NCI-H1105 (cell line): Measurements from ENCODE around the gene MTG1.
A peak's percentile ranks its signal among the peaks of the same experiment; 100 is the strongest.
"Not testable (repeated sequence)": the region's sequence is repeated elsewhere in the genome, so short reads cannot be mapped to it uniquely, and the experiment has no call there.

Experiments
- DNase-seq: peaks from one replicate; lab custom pipeline; 2025; lab: John Stamatoyannopoulos, UW

Gene MTG1

GRCh38 chr10:133358925-133359310 is 35.0 kb upstream of the MTG1 start:
- no peak for DNase-seq

DNA sequence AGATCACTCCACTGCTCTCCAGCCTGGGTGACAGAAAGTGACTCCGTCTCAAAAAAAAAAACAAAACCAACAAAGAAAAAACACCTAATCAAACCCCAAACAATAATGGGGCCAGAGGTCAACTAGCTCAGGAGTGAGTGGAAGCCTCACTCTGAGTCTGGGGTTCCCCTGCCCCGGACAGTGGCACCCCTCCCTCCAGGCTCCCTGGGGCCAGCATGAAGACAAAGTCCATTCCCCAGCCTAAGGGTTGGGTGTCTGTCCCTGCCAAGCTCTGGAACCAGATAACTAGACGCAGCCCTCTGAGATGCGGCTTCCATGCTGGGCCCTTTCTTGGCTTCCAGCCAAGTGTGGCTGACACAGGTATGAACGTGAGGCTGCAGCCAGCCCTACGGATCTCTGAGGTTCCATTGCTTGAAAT is 34.4 kb upstream of the MTG1 start:
- peak; percentile 44 for DNase-seq

DNA sequence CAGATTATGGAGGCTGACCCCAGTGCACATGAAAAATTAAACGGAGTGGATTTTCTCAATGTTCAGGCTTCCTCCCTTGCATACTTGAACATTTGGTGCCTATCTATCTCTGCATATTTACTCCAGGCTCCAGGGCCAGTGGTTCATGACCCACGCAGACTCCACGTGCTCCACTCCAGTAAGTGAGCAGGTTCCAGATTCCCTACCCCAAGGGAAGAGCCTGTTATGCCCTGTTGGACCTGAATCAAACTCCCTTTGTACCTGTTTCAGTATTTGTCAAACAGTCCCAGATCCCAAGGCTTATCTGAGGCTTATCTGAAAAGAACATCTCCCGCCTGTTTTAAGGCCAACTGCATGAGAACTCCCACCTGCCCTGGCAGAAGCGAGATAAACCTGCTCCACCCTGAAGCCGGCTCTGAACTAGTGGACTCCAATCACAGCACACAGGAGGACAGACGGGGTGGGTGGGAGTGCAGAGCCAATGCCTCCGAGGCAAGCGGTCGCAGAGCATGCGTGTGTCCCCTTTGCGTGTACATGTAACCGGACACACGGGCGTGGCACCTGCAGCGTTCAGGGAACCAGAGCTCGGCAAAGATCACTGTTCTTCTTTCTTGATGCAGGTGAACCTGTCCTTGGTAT is 33.9 kb upstream of the MTG1 start:
- DNase-seq = no peak

DNA sequence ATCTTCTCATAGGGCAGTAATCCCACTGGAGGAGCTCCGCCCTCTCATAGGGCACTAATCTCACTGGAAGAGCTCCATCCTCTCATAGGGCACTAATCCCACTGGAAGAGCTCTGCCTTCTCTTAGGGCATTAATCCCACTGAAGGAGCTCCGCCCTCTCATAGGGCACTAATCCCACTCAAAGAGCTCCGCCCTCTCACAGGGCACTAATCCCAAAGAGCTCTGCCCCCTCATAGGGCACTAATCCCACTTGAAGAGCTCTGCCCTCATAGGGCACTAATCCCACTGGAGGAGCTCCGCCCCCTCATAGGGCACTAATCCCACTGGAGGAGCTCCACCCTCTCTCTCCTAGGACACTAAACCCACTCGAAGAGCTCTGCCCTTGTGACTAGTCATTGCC is 32.7 kb upstream of the MTG1 start:
- no peak for DNase-seq

DNA sequence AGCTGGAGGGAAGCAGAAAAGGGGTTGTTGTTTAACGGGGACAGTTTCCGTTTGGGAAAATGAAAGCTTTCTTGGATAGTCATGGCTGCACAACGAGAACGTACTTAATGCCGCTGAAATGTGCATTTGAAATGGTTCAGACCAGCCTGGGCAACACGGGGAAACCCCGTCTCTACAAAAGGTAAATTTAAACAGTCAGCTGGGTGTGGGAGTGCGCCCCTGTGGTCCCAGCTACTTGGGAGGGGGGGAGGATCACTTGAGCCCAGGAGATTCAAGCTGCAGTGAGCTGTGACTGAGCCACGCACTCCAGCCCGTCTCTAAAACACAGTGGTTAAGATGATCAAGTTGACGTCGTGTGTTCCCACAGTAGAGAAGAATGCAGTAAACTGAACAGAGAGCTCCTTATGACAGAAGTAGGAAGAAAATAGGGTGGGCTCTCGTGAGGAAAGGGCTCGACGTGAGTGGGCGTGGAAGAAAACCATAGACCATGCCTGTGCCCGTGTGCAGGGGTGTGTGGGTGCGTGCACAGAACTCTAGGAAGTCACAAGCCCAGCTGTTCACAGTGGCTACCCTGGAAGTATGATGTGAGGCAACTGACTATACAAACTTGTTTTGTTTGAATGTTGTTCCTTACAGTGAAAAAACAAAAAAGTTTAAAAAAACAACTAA is 32.0 kb upstream of the MTG1 start:
- no peak for DNase-seq

GRCh38 chr10:133362846-133363245 is 31.1 kb upstream of the MTG1 start:
- DNase-seq = no peak

DNA sequence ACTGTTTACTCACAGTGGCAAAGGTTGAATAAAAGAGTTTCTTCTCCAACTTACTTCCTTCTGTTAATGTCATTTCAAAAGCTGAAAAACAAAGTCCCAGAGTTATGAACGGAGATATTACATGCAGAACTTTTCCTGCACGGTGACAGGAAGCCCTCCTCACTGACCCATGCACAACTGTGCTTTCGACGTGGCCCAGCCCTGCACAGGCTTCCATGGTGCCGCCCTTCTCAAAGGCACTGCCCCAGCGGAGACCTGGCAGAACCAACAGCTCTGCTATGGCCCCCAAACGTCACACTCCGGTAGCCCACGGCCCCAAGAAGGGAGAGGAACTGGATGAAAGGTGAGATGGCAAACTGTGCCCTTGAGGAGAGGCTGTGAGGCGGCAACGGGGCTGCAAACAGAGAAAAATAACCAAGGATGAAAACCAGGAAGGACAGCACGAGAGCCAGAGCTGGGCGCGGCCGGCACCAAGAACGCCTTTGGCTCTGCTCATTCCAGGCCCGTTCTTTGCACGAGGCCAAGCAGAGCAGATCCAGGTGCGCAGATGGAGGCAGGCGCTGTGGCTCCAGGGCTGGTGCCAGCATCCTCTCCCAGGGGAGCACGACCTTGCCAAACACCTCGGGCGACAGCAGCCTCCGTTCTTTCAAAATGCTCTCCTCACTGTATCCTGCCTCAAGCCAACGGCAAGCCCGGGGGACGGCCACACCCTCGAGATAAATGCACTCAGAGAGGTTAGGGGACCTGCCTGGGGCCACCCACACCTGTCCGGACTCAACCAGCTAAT is 29.1 kb upstream of the MTG1 start:
- DNase-seq = peak; percentile 45

DNA sequence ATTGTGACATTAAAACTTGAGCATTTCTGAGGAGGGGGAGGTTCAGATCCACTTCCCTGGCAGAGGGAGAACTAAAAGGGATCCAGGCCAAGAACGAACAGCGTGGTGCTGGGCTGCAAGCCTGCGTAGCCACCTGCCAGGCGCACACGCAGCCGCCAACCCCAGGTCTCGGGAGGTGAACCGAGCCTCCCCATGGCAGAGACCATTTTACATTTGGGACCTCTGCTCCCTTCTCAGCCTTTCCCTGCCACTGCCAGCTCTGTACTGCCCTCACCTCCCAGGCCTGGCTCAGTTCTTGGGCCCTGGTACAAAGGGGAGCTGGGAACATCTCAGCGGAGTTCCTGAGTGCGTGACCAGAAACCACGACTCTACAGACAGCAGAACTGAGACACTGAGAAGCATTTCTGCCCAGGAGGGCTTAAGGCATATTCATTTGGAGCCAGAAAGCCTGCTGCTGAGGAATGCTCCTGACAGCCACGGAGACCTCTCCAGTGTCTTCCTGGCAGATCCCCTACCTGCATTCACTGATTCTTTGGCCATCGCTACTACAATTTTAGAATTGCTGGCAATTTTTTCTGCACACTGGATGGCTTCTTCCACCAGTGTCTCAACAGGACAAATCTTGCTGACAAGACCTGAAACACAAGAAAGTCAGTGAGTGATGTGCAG is 28.4 kb upstream of the MTG1 start:
- DNase-seq = no peak

DNA sequence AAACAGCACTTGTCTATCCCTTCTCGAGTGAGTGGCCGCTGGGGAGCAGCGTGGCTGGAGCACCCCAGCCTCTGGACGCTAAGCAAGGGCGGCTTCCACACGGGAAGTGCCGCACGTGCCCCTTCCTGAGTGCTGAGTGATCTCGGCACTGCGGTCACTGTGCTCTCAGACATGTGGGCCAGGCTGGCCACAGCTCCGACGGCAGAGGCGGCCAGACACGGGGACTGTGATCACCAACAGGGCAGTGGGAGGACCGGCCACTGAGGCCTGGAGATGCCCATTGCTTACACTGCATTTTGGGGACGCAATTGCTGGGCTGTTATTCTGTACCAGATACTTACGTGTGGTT is 27.9 kb upstream of the MTG1 start:
- no peak for DNase-seq

- no peak for DNase-seq
Measured at GRCh38 chr10:133366751-133367150, 27.2 kb upstream of the MTG1 start.

DNA sequence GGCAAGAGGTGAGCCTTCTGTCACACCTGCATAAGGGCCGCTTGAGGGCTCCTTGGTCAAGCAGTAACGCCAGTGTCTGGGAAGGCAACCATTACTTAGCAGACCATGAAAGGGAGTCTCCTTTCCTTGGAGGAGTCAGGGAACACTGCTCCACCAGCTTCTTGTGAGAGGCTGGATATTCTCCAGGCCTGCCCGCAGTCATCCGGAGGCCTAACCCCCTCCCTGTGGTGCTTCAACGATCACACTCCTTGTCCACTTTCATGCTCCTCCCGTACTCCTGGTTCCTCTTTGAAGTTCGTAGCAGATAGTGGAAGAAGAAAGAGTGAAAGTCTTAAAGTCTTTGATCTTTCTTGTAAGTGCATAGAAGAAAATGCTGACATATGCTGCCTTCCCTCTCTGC is 26.5 kb upstream of the MTG1 start:
- DNase-seq = not testable (repeated sequence)

- DNase-seq = no peak
Measured at GRCh38 chr10:133368153-133368552, 25.8 kb upstream of the MTG1 start.

DNA sequence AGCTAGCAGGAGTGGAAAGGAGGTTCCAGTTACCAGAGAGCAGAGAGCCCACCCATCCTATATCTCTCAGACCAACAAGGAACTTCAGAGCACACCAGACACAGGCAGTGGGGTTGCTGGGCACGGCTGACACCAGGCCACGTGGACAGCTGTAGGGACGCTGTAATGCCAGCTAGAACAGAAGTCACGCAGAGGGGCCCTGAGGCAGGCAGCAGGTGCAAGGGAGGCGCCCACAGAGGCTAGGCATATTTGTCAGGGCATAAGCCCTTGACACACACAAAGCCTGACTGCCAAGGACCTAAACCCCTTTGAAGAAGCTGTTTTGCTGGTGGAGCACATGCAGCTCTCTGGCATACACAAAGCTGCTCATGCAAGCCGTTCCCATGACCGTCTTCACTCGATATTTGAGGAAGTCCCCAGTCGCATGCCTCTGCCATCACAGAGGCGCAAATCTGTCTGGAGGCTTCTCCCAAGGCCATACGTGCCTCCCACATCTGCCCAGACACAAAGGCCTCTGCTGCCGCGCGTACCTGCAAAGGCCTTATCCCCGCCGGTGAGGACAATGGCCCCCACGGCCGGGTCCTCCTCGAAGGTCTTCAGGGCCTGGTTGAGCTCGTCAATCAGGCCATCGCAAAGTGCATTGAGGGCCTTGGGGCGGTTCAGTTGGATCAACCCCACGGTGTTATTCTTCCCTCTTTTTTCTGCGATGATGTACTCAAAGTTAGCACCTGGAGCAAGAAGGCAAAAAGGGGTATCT is 23.7 kb upstream of the MTG1 start:
- DNase-seq = no peak

DNA sequence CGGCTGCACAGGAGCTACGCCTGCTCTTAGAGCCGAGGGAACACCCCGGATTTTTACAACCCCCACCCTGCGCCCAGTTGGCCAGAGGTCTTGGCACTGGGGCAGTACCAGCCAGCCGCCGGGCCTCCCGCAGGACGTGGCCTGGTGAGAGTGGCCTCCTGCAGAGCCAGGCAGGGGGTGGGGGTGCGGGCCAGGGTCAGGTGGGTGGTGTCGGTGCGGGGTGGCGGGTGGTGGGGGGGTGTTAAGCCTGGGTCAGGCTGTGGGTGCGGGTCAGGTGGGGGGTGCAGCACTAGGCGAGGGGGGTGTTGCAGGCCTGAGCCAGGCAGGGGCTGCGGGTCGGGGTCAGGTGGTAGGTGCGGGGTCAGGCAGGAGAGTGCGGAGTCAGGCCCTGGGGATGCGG is 21.4 kb upstream of the MTG1 start:
- DNase-seq = no peak

DNA sequence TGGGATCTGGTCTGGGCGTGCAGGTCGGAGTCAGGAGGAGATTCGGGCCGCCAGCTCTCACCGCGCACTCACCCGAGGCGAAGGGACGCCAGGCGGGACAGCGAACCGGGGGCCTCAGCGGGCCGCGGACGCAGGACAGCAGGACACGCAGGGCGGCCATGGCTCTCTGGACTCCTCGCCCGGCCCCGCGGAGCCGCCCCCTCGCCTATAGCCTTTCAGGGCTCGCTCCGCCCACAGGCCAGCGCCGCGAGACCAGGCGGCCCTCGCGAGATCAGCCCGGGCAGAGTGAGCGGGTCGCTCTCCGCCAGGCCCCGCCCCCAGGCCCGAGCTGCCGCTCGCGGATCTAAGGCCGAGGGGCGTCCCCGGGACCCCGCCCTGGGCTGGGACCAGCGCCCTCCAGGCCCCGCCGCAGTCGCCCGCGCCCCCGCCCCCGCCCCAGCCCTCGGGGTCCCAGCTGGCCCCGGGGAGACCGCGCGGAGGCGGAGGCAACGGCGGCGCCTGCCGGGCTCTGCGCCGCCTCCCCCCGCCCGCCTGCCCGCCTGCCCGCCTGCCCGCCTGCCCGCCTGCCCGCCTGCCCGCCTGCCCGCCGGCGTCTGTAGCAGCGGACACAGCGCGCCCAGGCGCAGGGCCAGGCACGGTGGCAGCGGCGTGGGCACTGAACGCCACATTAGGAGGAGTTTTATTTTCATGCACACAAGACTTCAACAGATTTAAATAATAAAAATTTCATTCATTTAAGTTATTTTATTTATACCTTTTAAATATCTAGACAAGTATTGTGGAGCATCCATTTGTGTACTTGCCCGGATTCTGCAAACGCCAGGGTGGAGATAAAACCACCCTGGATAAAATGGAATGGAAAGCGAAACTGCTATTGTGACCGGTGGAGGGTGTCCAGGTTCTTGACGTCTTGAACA is 20.5 kb upstream of the MTG1 start, which contains the start of gene ECHS1:
Gene ECHS1, minus strand, starts transcription at position 181 of the 917 bp plus-strand sequence. Its CDS starts 21 bp downstream, at position 160.
- peak; percentile 68 for DNase-seq

GRCh38 chr10:133375357-133376115 is 18.4 kb upstream of the MTG1 start:
- no peak for DNase-seq

GRCh38 chr10:133376183-133376582 is 17.8 kb upstream of the MTG1 start:
- DNase-seq = not testable (repeated sequence)

DNA sequence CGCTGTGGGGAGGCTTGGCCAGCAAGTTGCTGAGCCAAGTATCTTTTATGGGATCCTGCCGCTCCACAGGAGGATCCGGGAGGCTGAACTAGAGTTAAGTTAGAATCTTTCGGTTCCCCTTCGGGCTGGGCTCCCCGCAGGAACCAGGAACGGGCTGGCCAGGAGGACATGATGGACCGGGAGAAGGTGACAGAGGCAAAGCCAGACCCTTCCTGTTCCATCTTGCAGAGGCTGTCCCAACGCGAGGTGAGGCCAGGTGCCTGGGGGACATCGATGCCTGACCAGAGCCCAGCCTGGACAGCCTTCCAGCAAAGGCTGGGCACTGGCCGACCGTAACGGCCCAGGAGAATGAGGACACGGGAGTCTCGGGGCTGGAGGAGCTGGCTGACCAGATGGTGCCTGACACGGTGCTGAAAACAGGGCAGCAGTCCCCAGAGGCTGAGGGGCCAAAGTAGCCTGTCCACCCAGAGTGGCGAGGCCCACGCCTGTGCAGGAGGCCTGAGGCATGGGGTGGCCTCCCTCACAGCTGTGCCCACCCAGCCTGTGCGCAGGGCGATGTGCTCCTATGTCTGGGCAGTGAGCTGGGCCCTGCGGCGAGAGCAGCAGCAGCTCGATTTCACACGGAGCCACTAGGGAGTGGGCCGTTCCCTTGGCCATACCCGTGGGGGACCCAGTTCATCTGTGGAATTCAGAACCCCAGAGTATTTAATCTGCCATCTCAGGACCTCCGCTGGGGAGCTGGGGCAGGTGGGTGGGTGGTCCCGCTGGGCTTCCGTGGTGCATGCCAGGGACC is 16.7 kb upstream of the MTG1 start:
- DNase-seq = no peak

DNA sequence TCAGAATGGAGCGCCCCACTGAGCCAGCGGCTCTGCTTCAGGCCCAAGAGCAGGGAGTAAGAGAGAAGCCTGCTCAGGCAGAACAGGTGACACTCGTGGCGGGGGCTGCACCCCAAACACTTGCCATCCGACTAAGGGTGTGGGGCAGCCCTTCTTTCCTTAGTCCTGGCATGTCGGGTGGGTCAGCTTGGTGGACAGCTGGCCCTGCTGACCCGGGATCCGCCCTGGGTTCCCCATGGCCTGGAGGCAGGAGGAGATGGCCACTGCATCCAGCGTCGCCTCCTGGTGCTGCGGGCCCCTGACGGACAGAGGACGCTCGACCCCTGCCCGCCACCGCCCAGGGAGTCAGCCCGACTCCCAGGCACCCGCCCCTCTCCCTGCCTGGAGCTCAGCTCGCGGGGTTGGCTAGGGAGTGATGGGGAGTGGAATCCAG is 16.1 kb upstream of the MTG1 start:
- no peak for DNase-seq
